WTC11 (cell line): Measurements from ENCODE around the gene EVL.

ENCODE experiments used
- ATF2 ChIP-seq: sonication (generic); formaldehyde crosslinking; IDR thresholded peaks from 2 replicates; pipeline ENCODE4 v1.8.1; 2022; ENCODE audit warnings: low read depth, missing genetic modification reagents, borderline replicate concordance
- CTCF ChIP-seq: fragments of 200-600 bp; IDR thresholded peaks from 2 replicates; pipeline ENCODE4 v1.8.0; 2022; ENCODE audit warnings: antibody characterized with exemption
- HMGA2 ChIP-seq: fragments of 250-450 bp; sonication (Bioruptor Pico); IDR thresholded peaks from 2 replicates; pipeline ENCODE4 v1.4.0; 2021; ENCODE audit warnings: mild to moderate bottlenecking, moderate library complexity
- HMGXB4 ChIP-seq: sonication (generic); formaldehyde crosslinking; IDR thresholded peaks from 2 replicates; pipeline ENCODE4 v1.8.1; 2023; ENCODE audit warnings: mild to moderate bottlenecking, moderate library complexity, missing genetic modification reagents
- JUN ChIP-seq: sonication (generic); formaldehyde crosslinking; IDR thresholded peaks from 2 replicates; pipeline ENCODE4 v1.8.0; 2023; ENCODE audit warnings: mild to moderate bottlenecking, missing genetic modification reagents
- NR1H2 ChIP-seq: sonication (generic); formaldehyde crosslinking; IDR thresholded peaks from 2 replicates; pipeline ENCODE4 v1.9.0; 2021; ENCODE audit warnings: mild to moderate bottlenecking, moderate library complexity, missing genetic modification reagents
- USF2 ChIP-seq: sonication (generic); formaldehyde crosslinking; IDR thresholded peaks from 2 replicates; pipeline ENCODE4 v1.8.1; 2023; ENCODE audit warnings: mild to moderate bottlenecking, missing genetic modification reagents, moderate library complexity
- ZNF232 ChIP-seq: sonication (generic); formaldehyde crosslinking; IDR thresholded peaks from 2 replicates; pipeline ENCODE4 v1.8.0; 2022; ENCODE audit warnings: mild to moderate bottlenecking, missing genetic modification reagents
- ZNF317 ChIP-seq: sonication (generic); formaldehyde crosslinking; IDR thresholded peaks from 2 replicates; pipeline ENCODE4 v1.8.1; 2023; ENCODE audit warnings: low read depth, mild to moderate bottlenecking, moderate library complexity, missing genetic modification reagents, borderline replicate concordance

- TF ChIP-seq USF2 (CRISPR knock-in tag) (no peak), CTCF (no peak), HMGA2 (no peak), ZNF232 (no peak), JUN (CRISPR knock-in tag) (no peak), ATF2 (CRISPR knock-in tag) (no peak), ZNF317 (CRISPR knock-in tag) (no peak), NR1H2 (CRISPR knock-in tag) (no peak), HMGXB4 (CRISPR knock-in tag) (no peak)
Observed at GRCh38 chr14:100142073-100143040, 77.1 kb downstream of the EVL start.
